NCI-H748 treated with DMSO at 0.1 percent for 48 hours (cell line): ENCODE results near the gene ATP5ME.
"Not testable (repeated sequence)": the region's sequence is repeated elsewhere in the genome, so short reads cannot be mapped to it uniquely, and the experiment has no call there.

ENCODE experiments used
- DNase-seq: peaks from one replicate; lab custom pipeline; 2025; lab: John Stamatoyannopoulos, UW

The ATP5ME gene

DNA sequence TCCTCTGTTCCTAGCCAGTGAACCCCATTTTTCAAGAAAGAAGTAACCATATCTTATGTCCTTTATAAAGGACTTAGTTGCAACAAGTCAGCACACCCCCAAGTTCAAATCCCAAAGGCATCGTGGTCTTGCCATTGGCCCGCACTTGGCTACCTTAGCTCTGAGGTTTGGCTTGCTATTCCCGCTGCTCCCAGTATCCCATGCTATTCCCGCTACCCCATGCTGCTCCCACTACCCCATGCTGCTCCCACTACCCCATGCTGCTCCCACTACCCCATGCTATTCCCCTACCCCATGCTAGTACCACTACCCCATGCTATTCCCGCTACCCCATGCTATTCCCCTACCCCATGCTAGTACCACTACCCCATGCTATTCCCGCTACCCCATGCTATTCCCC is 5.9 kb downstream of the ATP5ME start:
- not testable (repeated sequence) for DNase-seq

DNA sequence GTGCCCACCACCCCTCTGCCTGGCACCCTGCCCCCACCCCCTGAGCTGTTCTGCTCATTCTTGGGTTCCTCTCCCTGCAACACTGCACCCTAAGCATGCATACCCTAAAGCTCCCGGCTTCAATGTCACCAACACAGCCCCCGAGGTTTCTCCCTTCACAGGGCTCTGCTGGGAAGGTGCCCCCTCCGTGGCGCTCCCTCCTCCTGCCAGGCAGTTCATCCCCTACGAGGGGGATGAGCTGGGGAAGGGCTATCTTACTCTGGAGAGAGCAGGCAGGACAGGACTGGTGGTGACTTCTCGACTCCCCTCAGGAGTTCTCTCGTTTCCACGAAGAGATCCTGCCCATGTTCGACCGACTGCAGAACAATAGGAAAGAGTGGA is 6.5 kb downstream of the ATP5ME start:
- no peak for DNase-seq

DNA sequence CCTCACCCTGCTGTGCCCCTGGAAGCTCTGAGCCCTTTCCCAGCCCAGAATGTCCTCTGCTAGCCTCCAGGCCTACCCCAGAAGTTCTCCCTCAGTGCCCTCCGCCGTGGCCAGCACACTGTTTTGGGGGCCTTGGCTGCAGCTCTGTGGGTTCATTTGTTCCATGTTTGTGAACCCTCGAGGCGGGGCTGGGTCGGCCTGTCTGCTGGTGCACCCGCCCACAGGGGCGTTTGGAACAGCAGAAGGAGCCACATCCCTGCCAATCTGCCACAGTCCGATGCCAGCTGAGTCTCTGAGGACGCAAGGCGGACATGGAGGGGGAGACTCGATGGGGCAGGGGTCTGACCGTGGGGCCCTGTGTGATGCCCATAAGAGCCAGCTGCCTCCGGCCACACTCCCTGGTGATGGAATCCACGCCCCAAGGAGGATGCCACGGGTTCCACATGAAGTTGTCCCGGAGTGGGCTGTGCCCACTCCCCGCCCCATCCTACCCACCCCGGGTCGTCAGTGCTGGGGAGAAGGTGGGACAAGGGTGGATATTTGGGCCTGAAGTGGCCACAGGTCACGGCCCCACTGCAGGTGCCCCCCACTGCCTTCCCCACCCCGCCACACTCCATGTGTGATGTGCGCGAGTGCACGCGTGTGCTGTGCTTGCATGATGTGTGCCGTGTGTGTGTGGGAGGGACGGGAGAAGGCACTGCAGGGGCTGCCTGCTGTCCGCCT is 7.1 kb downstream of the ATP5ME start:
- DNase-seq: no peak

DNA sequence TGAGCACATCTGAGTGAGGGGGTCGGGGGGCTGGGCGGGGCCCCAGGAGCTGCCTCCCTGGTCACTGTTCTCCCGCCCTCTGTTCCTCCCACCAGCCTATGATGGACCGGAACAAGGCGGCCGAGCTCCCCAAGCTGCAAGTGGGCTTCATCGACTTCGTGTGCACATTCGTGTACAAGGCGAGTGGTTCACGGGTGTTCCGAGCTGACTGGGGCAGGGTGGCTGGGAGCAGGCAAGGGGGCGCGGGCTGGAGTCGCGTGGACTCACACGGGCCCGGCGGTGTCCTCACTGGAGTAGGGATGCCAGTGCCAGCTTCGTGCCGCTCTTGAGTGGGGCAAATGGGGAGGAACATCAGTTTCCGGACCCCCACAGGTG is 7.7 kb downstream of the ATP5ME start:
- no peak for DNase-seq

DNA sequence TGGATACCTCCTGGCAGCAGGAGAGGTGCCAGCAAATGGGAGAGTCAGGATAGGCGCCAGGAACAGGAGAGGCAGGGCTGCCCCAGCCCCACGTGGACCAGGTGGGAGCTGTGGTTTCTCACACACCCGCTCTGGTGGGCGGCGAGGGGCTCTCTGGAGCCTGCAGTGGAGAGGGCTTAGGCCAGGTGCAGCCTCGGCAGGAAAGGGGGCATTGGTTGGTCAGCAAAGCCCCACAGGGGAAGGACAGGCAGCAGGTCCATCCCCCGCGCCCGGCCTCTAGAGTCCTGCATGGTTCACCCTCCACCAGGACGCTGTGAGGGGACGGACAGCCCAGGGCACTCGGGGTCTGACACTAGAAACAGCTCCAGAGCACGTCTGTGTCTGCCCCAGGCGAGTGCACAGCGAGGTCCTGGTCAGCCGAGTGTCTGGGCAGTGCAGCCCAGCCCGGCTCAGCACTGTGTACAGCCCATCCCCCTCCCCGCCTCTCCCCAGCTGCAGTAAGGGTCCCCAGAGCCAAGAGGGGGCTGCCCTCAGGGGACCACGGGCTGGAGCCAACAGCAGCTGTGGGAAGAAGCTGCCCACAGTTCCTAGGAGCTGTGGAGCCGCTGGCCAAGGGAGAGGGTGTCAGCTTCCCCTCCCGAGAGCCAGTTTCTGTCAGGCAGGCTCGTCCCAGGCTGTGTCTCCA is 8.2 kb downstream of the ATP5ME start:
- DNase-seq: no peak

DNA sequence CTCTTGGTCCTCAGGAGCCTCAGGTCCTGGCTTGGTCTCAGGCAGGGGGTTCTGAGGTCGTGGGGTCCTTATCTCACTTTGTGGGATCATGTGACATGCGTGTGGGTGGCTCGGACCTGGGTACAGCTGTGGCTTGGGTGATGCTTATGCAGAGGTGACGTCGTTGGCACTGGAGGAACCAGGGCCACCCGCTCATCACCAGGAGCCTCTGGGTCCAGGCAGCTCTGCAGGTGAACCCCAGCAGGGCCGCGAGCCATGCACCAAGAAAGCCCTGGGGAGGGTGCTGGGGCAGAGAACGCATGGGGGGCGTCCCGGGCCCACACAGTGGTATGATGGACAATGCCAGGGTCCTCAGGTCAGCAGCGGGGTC is 8.7 kb downstream of the ATP5ME start:
- no peak for DNase-seq

DNA sequence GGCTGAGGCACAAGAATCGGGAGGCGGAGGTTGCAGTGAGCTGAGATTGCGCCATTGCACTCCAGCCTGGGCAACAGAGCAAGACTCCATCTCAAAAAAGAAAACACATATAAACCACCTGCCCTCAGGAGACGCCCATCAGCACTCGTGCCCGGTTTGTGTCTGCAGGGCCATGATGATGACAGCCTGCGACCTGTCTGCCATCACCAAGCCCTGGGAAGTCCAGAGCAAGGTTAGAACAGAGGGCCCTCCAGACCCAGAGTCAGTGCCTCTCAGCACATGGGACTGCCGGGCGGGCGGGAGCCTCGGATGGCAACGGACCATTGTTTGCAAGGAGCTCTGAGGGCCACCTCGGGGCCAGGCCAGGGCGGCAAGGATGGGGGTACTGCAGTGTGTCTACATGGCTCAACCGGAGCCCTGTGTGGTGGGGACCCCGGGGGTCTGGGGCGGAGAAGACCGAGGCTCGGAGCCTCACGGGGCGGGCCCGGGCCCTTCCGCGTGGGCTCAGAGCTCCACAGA is 9.3 kb downstream of the ATP5ME start:
- no peak for DNase-seq

DNA sequence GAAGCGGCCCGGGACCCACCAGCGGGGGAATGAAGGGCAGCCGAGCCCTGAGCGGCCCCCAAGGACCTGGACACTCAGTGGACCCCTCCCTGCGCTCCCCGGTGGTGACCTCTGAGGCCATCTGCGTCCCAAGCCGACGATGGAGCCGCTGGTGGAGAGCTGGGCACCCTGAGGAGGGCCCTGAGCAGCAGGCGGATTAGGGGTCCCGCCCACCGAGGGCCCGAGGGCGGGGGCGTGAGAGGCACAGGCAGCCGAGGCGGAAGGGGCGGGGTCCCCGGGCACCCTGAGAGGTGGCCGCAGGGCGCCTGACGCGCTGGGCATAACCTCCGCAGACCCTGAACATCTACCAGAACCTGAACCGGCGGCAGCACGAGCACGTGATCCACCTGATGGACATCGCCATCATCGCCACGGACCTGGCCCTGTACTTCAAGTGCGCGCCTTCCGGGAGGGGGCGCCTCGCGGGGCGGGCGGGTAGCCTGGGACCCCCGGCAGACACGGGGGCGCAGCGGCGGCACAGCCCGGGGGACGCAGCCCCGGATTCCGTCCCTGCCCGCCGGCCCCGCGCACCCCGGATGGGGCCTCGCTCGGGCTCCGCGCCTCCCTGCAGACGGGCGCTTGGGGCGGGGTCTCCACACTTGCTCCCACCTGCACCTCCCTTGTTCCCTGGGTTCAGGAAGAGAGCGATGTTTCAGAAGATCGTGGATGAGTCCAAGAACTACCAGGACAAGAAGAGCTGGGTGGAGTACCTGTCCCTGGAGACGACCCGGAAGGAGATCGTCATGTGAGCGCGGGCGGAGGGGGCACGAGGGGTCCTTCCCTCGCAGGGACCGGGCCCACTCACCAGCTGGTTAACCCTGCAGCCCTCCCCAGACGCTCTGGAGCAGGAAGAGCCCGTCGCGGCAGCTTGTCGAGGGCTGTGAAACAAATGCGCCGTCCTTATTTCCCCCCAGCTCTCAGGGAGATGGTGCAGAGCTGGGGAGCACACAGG is 10.3 kb downstream of the ATP5ME start:
- no peak for DNase-seq

DNA sequence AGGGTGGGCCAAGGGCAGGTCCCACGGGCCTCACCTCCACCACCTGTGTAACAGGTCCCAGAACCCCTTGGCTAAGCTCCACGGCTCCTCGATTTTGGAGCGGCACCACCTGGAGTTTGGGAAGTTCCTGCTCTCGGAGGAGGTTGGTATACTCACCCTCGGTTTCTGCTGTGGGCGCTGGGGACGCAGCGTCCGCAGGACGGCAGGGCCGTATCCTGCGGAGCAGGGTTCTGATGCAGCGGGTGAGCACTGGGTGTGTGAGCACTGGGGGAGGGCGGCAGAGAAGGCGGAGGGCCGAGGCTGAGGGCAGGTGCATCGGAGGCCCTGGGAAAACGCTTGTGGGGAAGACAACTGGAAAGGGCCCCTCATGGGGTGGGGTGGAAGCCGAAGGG is 11.0 kb downstream of the ATP5ME start:
- DNase-seq: no peak

DNA sequence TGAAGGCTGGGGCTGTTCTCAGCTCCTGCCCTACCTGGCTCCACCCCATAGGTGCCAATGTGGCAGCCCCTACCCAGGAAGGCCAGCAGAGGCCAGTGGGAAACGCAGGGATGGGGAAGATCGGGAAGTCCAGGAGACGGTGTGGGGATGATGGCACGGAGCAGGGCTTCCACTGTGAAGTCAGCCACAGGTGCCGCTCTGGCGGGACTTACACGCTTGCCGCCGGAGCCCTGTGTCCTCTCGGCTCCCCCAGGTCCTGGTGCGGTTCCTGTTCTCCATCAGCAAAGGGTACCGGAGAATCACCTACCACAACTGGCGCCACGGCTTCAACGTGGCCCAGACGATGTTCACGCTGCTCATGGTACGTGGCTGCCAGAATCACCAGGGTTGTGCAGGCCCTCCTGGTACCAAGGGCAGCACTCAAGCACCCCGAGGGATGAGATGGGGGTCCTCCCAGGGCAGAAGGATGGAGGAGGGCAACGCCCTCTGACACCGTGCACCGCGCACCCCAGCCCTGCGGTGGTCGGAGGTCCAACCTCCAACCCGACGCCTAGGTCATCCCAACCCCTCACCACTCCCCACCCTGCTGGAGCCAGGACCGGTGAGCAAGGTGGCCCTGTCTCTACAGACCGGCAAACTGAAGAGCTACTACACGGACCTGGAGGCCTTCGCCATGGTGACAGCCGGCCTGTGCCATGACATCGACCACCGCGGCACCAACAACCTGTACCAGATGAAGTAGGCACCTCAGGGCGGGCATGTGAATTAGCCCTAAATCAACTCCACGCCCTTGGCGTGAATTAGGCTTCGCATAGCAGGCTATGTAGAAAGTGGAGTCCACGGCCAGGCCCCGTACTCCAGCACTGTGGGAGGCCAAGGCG is 12.0 kb downstream of the ATP5ME start:
- no peak for DNase-seq

DNA sequence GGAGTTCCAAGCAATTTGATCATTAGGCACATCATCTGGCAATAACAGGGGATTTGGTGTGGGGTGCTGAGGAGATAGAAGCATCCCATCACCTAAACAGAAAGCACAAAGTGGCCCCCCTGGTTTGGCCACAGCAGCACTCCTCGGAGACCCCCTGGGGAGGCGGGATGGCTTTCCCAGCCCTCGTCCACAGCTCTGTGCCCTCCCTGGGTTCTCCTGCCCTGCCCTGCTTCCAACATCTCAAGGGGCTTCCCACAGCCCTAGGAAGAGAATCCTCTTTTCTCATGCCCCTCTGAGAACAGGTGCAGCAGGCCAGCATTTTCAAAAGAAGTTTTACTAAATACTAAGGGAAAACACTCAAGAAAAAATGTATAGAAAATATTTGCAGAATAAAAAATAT is 12.8 kb downstream of the ATP5ME start:
- no peak for DNase-seq

DNA sequence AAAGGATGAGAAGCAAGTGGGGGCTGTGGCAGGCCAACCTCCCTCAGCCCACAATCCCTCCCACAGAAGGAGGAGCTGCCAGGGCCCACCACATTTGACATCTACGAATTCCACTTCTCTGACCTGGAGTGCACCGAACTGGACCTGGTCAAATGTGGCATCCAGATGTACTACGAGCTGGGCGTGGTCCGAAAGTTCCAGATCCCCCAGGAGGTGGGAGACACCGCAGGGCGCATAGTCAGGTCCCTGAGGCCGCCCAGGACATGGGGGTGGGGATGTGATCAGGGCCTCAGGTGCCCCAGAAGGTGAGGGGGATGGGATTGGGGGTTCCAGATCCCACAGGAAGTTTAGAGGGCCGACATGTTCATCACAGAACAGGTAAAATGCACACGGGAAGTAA is 13.7 kb downstream of the ATP5ME start:
- no peak for DNase-seq

DNA sequence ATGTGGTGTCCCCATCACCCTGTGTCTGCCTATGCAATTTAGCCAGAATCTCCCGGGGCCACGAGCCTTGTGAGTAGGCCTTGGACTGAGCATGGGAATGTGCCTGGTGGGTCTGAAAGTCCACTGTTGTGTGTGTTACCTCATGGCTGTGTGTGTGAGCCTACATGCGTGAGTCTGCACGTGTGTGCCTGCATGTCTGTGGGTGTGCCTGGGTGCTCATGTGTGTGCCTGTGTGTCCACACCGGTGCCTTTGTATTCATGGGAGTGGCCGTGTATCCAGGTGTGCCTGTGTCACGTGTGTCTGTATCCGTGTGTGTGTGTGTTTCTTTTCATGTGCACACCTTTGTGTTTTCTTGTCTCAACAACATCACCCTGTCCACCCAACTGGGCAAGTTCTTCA is 14.2 kb downstream of the ATP5ME start:
- DNase-seq: no peak

DNA sequence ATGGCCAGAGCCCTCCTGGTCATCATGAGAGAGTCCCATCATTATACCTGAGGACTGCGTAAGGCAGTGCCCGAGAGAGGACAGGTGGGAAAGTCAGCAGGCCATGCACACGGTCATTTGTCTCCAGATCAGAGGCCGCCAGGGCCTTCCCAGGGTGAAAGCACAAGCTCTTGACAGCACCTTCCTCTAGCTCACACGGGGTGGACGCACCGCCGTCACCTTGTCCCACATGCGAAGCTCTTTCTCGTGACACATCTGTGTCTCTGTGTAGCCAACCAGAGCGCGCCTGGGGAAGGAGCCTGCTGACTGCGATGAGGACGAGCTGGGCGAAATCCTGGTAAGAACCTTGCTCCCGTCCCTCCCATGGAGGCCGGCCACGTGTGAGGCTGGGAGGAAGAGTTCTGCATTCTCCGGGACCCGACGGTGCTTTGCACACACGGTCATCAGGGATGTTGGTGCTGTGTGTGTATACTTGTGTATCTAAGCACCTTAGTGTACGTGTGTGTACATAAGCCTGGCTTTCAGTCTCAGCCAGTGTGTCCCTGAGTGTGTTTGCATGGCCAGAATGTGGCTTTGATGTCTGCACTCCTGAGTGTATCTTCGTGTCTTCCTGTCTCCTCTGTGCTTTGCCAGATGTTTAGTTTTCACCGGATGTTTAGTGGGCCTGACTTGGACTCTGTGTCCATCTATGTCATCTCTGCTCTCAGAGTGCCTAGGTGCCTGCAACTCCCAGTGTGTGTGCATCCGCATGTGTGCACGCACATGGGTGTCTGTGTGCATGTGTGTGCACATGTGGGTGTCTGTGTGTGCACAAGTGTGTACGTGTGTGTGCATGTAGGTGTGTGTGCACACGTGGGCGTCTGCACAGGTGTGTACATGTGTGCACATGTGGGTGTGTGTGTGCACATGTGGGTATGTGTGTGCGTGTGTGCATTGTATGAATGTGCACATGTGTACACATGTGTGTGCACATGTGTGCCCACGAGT is 15.1 kb downstream of the ATP5ME start:
- no peak for DNase-seq

DNA sequence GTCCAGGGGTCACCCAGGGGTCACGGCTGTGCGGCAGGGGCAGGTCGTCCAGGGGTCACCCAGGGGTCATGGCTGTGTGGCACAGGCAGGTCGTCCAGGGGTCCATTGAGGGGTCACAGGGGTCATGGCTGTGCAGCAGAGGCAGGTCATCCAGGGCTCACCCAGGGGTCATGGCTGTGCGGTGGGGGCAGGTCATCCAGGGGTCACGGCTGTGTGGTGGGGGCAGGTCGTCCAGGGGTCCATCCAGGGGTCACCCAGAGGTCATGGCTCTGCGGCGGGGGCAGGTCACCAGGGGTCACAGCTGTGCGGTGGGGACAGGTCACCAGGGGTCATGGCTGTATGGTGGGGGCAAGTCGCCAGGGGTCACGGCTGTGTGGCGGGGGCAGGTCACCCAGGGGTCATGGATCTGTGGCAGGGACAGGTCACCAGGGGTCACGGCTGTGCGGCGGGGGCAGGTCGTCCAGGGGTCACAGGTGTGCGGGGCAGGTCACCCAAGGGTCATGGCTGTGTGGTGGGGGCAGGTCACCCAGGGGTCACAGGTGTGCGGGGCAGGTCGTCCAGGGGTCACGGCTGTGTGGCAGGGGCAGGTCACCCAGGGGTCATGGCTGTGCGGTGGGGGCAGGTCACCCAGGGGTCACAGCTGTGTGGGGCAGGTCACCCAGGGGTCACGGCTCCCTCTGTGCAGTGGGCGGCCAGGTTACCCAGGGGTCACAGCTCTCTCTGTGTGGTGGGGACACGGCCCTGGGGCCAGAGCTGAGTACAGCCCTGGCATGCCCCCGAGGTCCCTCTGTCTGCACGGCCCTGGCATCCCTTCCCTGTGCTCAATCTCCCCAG is 16.0 kb downstream of the ATP5ME start:
- no peak for DNase-seq

DNA sequence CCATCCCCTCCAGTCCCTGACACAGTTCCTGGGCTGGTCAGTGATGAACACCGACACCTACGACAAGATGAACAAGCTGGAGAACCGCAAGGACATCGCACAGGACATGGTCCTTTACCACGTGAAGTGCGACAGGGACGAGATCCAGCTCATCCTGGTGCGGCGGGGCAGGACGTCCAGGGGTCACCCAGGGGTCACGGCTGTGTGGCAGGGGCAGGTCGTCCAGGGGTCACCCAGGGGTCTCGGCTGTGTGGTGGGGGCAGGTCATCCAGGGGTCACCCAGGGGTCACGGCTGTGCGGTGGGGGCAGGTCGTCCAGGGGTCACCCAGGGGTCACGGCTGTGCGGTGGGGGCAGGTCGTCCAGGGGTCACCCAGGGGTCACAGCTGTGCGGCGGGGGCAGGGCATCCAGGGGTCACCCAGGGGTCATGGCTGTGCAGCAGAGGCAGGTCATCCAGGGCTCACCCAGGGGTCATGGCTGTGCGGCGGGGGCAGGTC is 16.7 kb downstream of the ATP5ME start:
- no peak for DNase-seq

DNA sequence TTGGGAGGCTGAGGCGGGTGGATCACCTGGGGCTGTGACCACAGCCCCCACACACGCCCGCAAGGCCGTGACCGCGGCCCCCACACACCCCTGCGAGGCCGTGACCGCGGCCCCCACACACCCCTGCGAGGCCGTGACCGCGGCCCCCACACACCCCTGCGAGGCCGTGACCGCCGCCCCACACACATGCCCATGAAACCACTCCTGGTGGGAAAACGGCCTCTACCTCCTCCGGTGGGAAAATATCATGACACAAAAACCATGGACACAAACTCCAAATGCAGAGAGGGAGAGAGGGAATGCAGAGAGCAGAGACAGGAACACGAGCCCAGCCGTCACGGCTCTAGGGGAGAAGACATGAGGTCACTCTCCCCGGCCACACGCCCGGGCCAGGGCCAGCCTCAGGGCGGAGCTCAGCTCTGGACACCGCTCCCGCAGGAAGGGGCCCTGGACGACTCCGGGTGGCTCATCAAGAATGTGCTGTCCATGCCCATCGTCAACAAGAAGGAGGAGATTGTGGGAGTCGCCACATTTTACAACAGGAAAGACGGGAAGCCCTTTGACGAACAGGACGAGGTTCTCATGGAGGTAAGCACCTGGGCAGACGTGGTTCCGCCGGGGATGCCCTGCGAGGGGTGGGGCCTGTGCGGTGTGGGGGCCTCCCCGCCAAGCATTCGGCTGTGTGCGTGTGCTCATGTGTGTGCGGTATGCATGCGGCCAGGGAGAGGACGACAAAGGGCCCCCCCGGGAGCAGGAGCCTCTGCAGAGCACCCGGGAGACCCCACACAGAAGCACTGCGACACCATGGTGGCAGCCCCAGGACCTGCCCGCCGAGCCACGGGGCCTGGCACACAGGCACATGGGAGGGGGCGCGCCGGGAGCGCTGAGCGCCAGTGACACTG is 17.4 kb downstream of the ATP5ME start:
- no peak for DNase-seq

DNA sequence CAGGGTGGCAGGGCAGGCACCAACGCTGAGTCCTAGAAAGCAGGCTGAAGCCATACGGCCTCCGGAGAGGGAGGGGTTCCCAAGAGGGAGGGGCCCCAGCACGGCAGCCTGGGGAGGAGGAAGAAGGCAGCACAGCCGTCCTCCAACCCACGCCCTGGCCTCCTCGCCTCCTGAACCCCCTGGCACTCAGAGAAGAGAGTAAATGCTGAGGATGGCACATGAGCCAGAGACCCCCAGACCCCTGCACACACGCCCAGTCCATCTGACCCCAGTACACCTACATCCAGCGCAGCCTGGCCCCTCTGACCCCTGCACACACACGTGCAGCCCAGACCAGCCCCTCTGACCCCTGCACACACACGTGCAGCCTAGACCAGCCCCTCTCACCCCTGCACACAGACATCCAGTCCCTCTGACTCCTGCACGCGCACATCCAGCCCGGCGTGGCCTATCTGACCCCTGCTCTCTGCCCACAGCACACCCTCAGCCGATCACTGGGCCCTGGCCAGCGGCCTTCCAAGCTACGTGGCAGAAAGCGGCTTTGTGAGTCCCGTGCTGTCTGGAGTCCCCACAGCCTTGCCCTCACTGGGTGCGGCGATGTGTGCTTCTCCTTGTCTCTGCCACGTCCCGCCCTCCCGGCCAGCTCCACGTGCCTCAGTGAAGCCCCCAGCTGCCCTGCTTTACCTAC is 18.5 kb downstream of the ATP5ME start:
- DNase-seq: no peak
